Prostate gland (tissue), 2 donors: ENCODE results near the gene SLFN5. TPM values are rescaled to one million over a fixed set of nuclear protein-coding genes. Genes with fewer than 3 reads are reported as not detected.
"Not testable (repeated sequence)": the region's sequence is repeated elsewhere in the genome, so short reads cannot be mapped to it uniquely, and the experiment has no call there.

Experiments
- DNase-seq: peaks from one replicate; pipeline ENCODE4 v3.0.0-alpha.2; 2019; ENCODE audit warnings: low spot score
- H3K27ac ChIP-seq, 2 donors: fragments of 200-600 bp; sonication (generic); 2 replicates each; pipeline ENCODE4 v1.5.1; 2017 to 2019
- H3K27me3 ChIP-seq: fragments of 200-600 bp; sonication (generic); replicated peaks from 2 replicates; pipeline ENCODE4 v1.5.1; 2019; ENCODE audit not compliant: insufficient read depth
- H3K36me3 ChIP-seq, 2 donors: fragments of 200-600 bp; sonication (generic); 1 replicate in 1 of 2; 2 replicates in 1 of 2; pipeline versions ENCODE4 v1.5.1 to v1.8.1; 2017 to 2019
- H3K4me1 ChIP-seq: fragments of 200-600 bp; sonication (generic); replicated peaks from 2 replicates; pipeline ENCODE4 v1.5.1; 2019
- H3K4me3 ChIP-seq, 2 donors: fragments of 200-600 bp; sonication (generic); 2 replicates each; pipeline ENCODE4 v1.5.1; 2017 to 2019
- H3K9me3 ChIP-seq: fragments of 200-600 bp; sonication (generic); 2 replicates; pipeline ENCODE4 v1.5.1; 2017
- POLR2A ChIP-seq: fragments of 450-650 bp; IDR thresholded peaks from one replicate; pipeline ENCODE4 v1.6.1; 2016; ENCODE audit warnings: antibody characterized with exemption, mild to moderate bottlenecking
- POLR2AphosphoS5 ChIP-seq: sonication (generic); formaldehyde crosslinking; IDR thresholded peaks from one replicate; pipeline ENCODE4 v1.6.1; 2017; ENCODE audit warnings: antibody characterized with exemption
- WGBS: methylation state at CpG from one replicate; pipeline ENCODE4 v1.1.5; 2018; 5-methylcytosine and 5-hydroxymethylcytosine counted together
- intact Hi-C: fragments of 100-400 bp; cut with DNase I; formaldehyde crosslinking; loops from one replicate; pipeline ENCODE4 v1.14.2; 2022
- total RNA-seq, 2 donors: library from RNA; depleted of rRNA; stranded (reverse); fragments of >200 nt; gene quantifications; one replicate each; pipeline ENCODE4 v1.1.0, GENCODE V29; 2016
- TF ChIP-seq, protein P1 (sequence below), 4 experiments: fragments of 200-600 bp in 2 of 4; fragments of 450-650 bp in 2 of 4; sonication (generic) in 2 of 4; IDR thresholded peaks; 1 replicate in 3 of 4; 2 replicates in 1 of 4; pipeline ENCODE4 v1.5.1; 2016 to 2019; ENCODE audit warnings: antibody characterized with exemption in 4 of 4, mild to moderate bottlenecking in 2 of 4, moderate library complexity in 2 of 4

SLFN5 gene
- total RNA-seq, 2 donors from 2014 or later: 21.4 to 21.5 TPM

DNA sequence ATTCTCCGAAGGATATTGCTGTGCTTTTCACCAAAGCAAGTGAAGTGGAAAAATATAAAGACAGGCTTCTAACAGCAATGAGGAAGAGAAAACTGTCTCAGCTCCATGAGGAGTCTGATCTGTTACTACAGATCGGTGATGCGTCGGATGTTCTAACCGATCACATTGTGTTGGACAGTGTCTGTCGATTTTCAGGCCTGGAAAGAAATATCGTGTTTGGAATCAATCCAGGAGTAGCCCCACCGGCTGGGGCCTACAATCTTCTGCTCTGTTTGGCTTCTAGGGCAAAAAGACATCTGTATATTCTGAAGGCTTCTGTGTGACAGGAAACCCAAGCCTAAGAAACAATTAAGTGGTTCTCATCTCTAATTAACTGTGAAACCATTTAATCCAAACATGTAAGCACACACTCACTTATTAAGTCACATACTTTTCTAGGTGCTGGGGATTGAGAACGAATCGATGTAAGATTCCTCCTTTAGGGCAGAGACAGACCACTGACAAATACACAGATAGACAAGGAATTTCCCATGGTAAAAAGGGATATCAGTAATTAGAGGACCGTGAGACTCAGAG is 22.8 kb downstream of the SLFN5 start:
- no peak overlapping the region for H3K4me3 ChIP-seq
- no peak for TF ChIP-seq POLR2A
- WGBS: 89% methylated on average over 11 of the region's 11 CpGs
- H3K36me3 ChIP-seq: peaks cover 0 to 6% of the 10 kb centered on the region in 2 donors
- DNase-seq: no peak
- H3K27me3 ChIP-seq: no peaks in the 10 kb centered on the region
- intact Hi-C loops: no loop called here
- no peaks in the 10 kb centered on the region for H3K4me1 ChIP-seq
- H3K27ac ChIP-seq: no peak overlapping the region
- no peaks in the 10 kb centered on the region for H3K9me3 ChIP-seq

DNA sequence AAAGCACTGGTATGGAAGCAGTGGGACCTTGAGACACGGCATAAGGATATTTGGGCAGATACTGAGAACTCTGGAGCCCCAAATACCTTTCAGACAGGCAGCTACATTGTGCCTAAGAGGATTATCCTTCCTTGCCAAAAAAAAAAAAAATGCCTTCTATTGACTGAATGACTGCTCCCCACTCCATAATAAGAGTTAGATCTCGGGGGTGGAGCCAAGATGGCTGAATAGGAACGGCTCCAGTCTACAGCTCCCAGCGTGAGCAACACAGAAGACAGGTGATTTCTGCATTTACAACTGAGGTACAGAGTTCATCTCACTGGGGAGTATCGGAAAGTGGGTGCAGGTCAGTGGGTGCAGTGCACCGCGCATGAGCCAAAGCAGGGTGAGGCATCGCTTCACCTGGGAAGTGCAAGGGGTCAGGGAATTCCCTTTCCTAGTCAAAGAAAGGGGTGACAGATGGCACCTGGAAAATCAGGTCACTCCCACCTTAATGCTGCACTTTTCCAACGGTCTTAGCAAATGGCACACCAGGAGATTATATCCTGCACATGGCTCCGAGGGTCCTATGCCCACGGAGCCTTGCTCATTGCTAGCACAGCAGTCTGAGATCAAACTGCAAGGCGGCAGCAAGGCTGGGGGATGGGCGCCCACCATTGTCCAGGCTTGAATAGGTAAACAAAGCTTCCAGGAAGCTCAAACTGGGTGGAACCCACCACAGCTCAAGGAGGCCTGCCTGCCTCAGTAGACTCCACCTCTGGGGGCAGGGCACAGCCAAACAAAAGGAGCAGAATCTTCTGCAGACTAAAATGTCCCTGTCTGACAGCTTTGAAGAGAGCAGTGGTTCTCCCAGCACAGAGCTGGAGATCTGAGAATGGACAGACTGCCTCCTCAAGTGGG is 31.5 kb downstream of the SLFN5 start:
- intact Hi-C loops: not testable (repeated sequence)
- WGBS: 84% methylated on average over 13 of the region's 13 CpGs

DNA sequence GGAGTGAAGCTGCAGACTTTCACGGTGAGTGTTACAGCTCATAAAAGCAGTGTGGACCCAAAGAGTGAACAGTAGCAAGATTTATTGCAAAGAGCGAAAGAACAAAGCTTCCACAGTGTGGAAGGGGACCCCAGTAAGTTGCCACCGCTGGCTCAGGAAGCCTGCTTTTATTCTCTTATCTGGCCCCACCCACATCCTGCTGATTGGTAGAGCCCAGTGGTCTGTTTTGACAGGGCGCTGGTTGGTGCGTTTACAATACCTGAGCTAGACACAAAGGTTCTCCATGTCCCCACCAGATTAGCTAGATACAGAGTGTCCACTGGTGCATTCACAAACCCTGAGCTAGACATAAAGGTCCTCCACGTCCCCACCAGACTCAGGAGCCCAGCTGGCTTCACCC is 35.6 kb downstream of the SLFN5 start:
- DNase-seq, H3K4me3 ChIP-seq, H3K4me1 ChIP-seq, H3K27ac ChIP-seq, H3K27me3 ChIP-seq, intact Hi-C loops, H3K36me3 ChIP-seq, H3K9me3 ChIP-seq: not testable (repeated sequence)
- WGBS: 64% methylated on average over 6 of the region's 6 CpGs

More for the DNA sequence above, 31.5 kb downstream of the SLFN5 start:
- not testable (repeated sequence) for H3K36me3 ChIP-seq, H3K27me3 ChIP-seq, DNase-seq, H3K4me1 ChIP-seq, H3K9me3 ChIP-seq, H3K27ac ChIP-seq, H3K4me3 ChIP-seq

DNA sequence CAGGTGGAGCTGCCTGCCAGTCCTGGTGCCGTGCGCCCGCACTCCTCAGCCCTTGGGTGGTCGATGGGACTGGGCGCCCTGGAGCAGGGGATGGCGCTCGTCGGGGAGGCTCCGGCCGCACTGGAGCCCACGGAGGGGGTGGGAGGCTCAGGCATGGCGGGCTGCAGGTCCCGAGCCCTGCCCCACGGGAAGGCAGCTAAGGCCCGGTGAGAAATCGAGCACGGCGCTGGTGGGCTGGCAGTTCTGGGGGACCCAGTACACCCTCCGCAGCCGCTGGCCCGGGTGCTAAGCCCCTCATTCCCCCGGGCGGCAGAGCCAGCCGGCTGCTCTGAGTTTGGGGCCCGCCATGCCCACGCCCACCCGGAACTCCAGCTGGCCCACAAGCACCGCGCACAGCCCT is 36.0 kb downstream of the SLFN5 start:
- 97% methylated on average over 27 of the region's 29 CpGs for WGBS
- H3K4me1 ChIP-seq, intact Hi-C loops, DNase-seq, H3K27ac ChIP-seq, H3K27me3 ChIP-seq, H3K9me3 ChIP-seq, H3K4me3 ChIP-seq, H3K36me3 ChIP-seq: not testable (repeated sequence)

DNA sequence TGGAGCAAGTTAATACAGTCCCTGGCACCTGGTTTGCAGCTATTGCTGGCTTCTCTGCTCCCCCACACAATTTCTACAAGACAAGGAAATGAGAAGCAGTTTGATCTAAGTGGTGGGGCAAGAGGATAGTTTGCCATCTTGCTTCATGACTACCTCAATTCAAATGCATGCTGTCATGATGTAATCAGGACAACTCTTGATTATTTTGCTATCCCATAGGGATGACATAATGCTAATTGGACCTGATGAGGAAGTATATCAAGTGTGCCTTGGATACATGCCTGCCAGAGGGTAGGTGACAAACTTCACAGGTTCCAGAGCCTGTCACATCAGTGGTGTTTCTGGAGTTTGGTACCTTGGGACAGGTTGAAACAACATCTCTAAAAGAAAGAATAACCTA is 40.9 kb downstream of the SLFN5 start:
- Histone ChIP-seq H3K4me1 (no peaks in the 10 kb centered on the region), H3K4me3 (no peak overlapping the region), H3K36me3 (no peaks in the 10 kb centered on the region), H3K27me3 (no peaks in the 10 kb centered on the region), H3K9me3 (no peaks in the 10 kb centered on the region), H3K27ac (no peak overlapping the region)
- no peak for DNase-seq
- intact Hi-C loops: no loop called here
- TF ChIP-seq, protein P1, sequence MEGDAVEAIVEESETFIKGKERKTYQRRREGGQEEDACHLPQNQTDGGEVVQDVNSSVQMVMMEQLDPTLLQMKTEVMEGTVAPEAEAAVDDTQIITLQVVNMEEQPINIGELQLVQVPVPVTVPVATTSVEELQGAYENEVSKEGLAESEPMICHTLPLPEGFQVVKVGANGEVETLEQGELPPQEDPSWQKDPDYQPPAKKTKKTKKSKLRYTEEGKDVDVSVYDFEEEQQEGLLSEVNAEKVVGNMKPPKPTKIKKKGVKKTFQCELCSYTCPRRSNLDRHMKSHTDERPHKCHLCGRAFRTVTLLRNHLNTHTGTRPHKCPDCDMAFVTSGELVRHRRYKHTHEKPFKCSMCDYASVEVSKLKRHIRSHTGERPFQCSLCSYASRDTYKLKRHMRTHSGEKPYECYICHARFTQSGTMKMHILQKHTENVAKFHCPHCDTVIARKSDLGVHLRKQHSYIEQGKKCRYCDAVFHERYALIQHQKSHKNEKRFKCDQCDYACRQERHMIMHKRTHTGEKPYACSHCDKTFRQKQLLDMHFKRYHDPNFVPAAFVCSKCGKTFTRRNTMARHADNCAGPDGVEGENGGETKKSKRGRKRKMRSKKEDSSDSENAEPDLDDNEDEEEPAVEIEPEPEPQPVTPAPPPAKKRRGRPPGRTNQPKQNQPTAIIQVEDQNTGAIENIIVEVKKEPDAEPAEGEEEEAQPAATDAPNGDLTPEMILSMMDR (IDR thresholded peaks at IDR 0.05): no peak
- TF ChIP-seq POLR2A (no peak), POLR2AphosphoS5 (no peak)

DNA sequence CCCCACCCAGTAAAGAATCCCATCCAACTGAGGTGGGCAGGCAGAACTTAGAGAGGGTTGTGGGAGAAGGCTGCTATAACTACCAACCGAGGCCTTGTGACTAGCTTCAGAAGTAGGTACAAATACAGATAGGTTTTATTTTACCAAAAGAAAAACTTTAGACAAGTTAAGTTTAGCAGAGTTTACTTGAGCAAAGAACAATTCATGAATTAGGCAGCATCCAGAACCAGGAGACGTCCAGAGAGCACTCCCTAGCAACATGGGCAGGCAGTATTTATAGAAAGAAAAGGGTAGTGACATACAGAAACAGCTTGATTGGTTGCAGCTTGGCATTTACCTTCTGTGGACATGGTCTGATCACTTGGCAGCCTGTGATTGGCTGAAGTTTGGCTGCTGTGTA is 42.1 kb downstream of the SLFN5 start:
- intact Hi-C loops: no loop called here
- Histone ChIP-seq H3K27me3 (no peaks in the 10 kb centered on the region), H3K4me3 (no peak overlapping the region), H3K4me1 (no peaks in the 10 kb centered on the region), H3K27ac (no peak overlapping the region), H3K36me3 (no peaks in the 10 kb centered on the region), H3K9me3 (no peaks in the 10 kb centered on the region)
- DNase-seq: no peak
- 90% methylated on average over 2 of the region's 2 CpGs for WGBS
- TF ChIP-seq, protein P1 (IDR thresholded peaks at IDR 0.05): no peak
- no peak for TF ChIP-seq POLR2AphosphoS5
